HT-29 (cell line): ENCODE results near the gene PDZRN3. TPM values are rescaled to one million over a fixed set of nuclear protein-coding genes. Genes with fewer than 3 reads are reported as not detected.

ENCODE experiments used
- DNase-seq: peaks from one replicate; pipeline ENCODE4 v3.0.0-alpha.2; 2015; ENCODE audit warnings: low spot score
- total RNA-seq: library from RNA; depleted of rRNA; stranded (reverse); fragments of >200 nt; shearing (Covaris generic); gene quantifications from 2 replicates; pipeline ENCODE4 v1.2.3, GENCODE V29; 2014

PDZRN3 gene
- total RNA-seq, 1 experiment from 2014 or later, result 4.6 TPM

DNA sequence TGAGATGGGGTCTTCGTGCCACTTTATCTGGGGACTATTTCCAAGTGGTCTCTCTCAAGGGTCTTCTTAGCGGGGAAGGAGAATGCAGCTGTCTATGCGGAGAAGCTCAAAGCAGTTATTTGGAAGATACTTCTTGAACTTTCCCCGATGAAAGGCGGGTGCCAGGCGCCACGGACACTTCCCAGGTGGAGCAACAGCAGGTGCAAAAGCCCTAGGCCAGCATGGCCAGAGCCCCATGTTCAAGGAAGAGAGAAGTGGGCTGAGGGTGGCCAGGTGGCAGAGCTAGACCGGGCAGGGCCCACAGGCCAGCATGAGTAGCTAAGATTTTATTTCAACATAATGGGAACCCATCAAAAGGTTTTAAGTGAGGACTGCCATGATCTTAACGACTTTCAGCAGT lies 232.8 kb downstream of the PDZRN3 start:
- DNase-seq, result no peak

DNA sequence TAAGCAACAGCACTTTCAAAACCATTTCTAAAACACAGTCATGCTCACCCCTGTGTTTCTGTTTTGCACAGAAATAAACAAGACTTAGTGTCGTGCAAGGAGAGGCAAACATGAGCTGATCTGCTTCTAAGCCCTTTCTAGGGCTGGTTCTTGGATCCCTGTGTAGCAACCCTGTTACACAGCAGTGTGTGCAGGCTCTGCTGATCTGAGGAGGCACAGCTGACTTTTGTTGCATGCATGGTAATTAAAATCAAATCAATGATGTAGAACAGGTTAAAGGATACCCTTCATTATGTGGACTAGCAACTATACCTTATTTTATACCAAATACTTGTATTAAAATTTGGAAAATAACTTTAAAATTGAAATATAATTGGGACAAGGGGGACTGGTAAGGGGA lies 234.8 kb downstream of the PDZRN3 start:
- DNase-seq, result no peak

DNA sequence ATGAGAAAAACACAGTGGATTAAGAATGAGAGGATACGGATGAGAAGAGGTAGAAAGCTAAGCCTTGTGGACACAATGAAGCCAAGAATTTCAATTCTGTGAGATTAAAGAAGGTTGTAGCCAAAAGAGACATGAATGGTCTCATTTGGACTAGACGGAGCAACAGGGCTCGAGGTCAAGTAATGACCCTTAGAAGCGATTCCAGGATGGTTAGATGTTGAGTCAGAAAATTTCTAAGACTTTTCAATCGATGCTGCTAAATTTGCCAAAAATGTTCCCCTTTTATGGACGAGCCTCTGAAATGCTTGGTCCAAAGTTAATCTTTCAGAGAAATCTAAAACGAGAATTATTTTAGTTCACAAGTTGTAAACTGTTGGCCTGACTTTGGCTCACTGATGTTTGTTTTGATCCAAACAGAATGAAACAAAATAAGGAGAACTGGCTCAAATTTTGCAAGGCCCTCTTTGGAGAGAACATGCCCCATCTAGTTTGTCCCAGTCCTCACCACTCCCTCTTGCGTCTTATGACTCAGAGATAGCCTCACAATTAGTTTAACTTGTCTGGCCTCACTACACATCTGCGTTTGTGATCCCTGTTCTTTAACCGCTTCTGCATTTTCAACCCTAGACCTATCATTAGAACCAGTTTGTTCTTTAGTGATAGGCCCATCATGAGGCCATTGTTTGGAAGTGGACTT lies 235.5 kb downstream of the PDZRN3 start:
- DNase-seq, result no peak

DNA sequence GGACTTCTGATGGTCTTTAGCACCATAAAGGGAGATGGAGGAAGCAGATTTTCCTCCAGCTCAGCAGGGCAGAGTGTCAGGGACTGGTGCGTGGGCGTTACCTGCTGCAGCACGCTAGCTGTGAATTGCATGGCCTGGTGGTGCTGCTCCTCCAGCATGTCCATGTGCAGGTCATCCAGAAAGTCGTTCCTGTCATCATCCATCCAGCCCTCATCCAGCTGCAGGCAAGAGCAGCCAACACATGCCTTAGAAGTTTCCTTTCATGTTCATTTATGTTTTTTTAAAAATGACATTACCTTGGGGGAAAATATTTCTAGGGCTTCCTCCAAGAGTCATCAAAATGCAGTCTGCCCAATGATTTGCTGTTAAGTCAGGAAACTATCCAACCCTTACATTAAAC lies 239.2 kb downstream of the PDZRN3 start:
- DNase-seq, result no peak

DNA sequence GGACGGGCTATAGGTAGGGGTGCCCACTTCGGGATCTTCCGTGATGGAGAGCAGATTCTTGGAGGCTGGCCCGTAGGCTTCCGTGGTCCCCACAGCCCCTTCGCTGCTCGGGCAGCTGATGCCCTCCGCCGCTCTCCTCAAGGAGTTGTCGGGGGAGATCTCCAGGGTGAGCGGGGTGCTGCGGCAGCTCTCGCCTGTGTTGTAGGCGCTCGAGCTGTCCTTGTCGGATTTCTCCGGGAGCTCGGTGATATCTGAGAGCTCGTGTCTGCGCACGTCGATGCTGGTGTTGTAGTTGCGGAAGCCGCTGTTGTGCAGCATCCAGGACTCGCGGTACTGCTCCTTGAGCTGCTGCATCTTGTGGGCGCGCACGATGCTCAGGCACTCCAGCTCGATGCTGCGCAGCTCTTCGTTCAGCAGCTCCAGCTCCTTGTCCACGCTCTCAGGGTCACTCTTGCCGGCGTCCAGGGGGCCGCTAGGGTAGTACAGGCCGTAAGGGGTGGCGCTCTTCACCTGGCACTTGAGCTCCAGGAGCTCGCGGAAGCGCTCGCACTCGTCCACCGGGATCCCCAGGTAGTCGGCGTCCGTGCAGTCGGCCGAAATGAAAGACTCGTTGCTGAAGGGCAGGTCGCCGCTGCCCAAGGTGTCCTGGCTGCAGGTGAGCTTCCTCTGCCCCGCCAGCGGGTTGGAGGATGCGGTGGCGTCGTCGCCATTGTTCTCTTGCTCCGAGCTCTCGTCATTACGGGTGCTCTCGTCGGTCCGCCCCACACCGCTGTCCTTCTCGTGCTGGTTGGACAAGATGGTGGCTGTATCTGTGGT lies 240.4 kb downstream of the PDZRN3 start:
- DNase-seq, result no peak

DNA sequence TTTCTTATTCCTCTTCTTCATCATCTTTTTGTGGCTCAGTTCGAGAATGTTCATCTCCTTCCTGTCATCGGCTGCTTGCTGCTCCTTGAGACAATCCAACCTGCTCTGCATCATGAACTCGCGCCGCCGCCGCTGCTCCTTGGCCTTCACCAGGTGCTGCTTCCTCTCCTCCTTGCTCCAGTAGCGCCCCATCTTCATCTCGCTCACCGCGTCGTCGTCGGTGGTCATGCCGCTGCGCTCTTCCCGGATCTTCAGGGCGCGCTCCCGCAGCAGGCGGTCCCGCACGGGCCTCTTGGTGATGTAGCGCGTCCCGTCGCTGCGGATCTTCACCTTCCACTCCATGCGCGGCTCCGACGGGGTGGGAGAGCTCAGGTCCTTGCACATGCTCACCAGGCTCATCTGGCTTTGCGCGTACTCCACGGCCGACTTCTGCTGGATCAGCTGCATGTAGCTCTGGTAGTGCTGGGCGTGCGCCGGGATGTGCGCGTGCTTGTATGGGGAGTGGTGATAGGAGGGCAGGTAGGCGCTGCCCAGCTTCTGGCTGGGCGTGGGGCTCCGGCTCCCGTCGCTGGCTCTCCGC lies 241.2 kb downstream of the PDZRN3 start:
- no peak for DNase-seq

DNA sequence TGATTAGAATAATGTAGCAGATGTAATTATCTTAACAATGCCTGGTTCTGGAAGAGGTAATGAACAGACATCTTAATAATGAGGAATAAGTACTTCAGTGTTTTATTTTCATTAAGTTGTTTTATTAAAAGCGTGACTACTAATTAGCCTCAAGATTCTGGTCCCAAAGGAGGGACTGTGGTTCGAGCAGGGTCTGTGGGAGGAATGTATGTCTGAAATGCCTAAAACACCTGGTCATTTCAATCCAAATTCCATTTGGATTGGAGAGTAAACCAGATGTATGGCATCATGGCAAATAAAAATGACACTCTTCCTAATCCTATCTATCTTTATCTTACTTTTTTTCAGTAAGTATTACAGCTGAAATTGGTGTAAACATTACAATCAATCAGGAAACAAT lies 243.2 kb downstream of the PDZRN3 start:
- DNase-seq, result no peak

DNA sequence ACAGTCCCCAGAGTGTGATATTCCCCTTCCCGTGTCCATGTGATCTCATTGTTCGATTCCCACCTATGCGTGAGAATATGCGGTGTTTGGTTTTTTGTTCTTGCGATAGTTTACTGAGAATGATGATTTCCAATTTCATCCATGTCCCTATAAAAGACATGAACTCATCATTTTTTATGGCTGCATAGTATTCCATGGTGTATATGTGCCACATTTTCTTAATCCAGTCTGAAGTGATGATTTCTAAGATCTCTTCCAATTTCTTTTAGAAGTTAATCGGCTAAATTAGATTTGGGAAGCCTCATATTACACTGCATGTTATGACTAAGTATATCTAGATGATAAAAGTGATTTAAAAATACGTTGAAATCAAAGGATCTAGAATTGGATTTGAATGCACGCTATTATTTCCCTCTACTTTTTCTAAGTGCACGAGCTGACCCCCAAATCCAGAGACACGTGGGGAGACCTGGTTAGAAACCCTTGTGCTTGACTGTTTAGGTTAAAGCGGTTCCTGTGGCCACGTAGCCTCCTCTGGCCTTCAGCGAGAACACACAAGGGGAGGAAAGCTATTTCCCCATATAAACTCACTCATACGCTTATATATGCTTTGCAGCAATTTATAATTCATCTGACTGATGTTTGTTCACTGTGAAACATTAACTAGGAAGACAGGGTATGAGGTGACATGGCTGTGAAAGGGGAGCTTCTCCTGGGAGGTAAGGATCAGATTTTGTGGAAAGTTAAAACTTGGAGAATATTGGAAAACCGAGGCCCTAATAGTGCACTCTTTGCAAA lies 243.8 kb downstream of the PDZRN3 start:
- no peak for DNase-seq

DNA sequence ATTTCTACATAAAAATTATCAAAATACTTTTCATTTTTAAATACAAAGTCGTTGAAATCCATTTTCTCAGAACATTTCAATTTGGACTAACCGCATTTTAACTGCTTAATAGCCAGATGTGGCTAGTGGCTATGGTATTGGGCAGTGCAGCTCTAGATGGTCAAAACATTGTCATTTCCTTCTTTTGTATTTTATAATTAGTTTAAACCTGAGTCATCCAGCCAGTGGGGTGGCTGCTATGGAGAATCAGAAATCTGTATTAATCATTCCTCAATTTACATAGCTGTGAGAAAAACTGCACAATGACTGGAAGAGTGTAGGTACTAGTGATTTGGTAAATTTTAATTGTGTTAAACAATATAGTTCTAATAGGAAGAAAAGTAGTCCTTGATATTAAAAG lies 245.3 kb downstream of the PDZRN3 start:
- no peak for DNase-seq

DNA sequence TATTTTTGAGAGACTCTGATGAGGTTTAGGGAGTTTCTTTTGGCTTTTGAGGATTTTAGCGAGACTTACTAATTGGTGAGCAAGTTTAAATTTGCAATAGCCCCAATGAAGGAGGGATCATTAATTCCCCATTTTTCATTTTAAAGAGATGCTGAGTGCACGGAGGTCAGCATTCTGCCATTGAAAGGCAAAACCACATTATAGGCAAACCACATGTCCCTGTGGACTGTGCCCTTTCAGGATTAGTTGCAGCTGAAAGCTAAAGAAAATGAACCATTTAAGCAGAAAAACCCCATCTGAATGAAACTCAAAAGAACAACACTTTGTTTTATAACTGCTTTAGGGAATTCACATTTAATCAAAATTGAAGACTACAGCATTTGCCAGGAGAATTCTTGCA lies 246.5 kb downstream of the PDZRN3 start:
- no peak for DNase-seq

DNA sequence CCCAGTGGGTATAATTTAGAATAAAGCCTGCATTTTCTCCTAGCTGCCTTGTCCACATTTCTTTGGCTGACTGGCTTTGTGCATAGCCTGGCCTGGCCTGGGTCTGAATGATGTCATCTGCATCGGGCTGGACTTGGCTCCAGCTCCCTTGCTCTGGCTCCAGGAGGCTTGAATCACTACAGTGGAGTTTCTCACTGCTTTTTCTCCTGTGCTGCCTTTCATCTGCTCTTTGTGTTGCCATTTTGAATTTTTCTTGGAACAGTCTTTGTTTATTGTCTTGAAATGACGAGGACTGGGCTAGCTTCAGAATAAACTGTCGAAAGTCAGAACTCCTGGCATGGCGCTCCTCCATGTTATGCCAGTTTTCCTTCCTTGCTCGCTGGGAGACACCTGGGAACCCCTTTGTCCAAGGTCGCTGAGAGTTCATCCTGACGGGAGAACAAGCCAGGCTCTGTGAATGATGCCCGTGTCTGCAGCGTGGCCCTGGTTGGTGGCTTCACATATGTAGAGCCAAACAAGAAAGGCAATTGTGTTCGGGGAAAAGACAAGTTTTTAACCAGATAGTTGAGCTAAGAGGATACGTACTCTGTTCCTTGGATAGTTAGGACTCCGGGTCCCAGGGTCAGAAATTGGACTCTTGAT lies 258.9 kb downstream of the PDZRN3 start:
- DNase-seq, result no peak

DNA sequence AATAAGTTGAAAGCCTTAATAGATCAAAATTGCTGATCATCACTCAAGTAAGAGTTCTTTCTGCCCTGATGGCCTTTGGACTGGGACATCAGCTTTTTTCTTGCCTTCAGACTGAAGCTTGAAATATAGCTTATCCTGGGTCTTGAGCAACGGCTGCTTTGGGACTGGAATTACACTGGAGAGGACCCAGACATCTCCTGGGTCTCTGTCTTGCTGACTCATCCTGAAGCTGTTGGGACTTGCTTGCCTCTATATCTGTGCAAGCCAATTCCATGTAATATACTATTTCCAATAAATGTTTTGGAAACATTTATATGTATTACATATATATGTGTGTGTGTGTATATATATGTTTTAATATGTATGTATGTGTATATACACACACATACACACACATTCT lies 260.2 kb downstream of the PDZRN3 start:
- no peak for DNase-seq

DNA sequence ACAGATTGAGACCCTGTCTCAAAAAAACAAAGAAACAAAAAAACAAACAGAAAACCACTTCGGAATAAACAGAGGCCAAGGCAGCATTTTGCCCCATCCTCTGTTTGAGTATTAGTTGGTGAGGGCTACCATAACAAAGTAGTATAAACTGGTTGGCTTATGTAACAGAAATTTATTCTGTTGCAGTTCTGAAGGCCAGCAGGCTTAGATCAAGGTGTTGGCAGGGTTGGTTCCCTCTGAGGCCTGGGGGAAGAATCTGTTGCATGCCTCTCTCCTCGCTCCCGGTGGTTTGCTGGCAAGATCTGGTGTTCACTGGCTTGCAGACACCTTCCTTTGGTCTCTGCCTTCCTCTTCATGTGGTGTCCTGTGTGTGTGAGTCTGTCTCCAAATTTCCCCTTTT lies 261.6 kb downstream of the PDZRN3 start:
- no peak for DNase-seq

DNA sequence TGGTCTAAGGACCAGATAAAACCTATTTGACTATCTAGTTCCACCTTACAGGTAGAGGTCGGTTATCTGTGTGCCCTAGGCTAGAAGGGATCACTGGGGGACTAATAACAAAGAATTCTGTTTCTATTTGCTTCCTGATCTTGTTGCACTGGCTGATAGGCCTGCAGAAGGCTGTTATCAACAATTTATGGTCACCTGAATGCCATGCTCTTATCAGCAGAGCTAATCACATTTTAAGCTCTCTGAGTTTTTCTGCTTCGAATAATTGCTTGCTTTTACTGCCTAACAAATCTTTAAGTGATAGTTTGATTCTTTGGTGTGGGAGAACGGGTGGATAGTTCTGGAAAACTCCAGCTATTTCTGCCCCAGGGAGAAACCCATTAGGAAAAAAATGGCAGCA lies 263.1 kb downstream of the PDZRN3 start:
- no peak for DNase-seq

DNA sequence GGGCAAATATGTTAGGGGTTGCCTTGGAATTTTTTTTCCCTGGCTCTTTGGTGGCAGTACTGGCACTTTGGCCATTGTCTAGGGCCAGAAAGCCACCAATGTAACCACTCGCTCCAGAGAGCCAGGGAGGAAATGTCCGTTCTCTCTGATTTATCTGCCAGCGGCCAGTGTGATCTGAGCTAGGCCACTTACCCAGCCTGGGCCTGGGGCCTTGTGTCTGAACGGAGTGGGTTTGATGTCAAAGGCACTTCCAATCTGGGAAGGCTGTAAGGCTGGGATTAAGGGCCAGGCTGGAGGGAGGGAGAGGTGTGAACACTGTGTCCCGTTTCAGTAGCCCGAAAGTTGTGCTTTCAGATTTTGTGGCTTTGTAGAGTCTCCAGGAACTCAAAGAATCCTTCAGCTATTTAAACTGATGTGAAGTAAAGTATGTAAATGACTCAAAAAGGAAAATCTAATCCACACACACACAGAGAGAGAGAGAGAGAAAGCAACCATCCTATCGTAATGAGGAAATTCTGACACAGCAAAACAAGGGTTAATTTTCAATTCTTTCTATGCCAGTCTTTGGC lies 271.0 kb downstream of the PDZRN3 start:
- DNase-seq, result no peak

DNA sequence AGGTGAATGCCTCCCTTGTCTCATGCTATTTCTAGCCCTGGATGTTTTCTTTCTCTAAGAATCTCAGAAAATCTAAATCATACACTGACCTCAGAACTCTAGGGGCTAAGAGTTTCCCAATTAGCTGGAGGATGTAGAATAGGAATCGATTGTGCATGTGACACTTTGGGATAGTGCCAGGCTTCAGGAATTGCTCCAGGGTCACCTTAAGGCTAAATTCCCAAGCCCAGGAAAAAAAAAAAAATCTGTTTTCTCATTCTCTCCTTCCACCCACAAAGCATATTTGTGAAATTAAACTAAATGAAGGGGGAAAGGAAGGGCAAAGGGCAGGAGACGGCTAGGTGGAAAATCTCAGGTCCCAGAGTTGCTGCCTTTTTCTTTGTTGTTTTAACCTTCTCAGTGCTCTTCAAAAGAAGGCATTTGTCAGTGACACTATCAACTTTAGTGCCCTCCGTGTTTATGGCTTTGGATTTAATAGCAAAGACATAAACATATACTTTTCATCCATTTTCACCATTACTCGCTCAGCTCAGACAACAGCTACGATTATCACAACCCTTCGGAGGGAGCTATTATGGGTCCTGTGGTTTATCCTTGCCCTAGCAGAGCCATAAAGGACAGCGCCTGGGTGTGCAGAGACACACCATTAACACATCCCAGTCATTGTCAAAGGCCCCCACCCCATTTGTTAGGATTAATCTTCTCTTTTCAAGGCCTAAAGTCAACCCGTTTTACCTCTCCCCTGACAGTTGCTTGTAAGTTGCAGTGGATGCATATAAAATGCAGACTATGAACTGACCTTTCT lies 271.7 kb downstream of the PDZRN3 start:
- no peak for DNase-seq

DNA sequence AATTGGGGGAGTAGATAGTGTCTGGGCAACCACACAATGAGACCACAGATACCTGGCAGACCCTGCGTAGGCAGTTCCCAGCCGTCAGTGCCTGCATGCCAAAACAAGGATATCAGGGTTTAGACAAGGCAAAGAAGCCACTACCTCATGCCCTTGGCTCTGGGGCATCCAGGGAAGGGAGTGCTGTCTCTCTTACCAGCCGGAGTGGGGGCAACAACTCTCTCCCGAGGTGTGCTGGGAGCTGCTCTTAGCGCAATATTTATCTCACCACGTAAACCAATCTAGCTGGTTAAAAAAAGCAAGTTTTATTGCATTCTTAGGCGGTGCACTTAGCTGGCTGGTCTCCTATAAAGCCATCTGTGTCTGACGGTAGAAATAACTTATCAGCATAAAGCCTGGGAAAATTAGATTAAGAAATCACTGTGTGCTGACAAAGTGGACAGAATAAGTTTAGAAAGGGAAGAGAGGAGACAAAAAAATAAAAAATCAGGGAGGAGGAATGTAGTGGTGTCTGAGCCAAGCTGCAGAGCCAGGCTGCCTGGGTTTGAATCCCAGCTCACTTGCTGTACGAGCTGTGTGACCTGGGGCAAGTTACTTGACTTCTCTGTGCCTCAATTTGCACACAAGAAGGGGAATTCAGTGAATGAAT lies 273.2 kb downstream of the PDZRN3 start:
- DNase-seq, result no peak

DNA sequence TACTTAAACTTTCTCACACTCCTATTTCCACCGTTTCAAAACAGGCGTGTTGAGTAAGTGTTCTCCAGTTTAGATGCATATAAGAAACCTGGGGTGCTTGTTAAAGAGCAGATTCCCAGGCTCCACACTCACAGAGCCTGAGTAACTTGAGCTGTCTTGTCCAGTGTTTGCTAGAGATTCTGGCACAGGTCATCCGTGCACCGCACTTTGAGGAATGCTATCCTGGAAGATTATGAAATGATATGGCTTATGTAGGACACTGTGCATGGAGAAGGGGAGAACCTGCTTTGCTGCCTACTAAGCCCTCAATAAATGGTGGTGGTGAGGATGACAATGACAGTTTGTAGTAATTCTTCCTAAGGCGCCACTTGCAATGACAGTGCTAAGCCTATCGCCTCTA lies 273.7 kb downstream of the PDZRN3 start:
- no peak for DNase-seq

DNA sequence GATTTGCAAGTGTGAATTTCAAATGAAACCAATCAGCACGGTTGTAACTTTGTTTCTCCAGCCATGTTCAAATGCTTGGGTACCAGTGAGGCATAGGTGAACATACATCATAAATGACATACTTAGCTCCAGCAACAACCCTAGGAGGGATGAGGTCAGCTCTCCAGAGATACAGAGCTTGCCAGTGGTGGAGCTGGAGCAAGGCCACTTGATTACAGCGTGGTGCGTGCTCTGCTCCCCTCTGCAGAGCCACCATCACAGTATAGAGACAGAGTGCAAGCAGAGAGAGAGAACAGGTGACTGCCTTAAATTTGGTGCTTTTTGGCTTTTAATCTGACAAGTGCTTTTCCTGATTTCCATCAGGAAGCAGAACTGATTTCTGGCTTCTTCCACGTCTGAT lies 275.1 kb downstream of the PDZRN3 start:
- DNase-seq, result no peak

DNA sequence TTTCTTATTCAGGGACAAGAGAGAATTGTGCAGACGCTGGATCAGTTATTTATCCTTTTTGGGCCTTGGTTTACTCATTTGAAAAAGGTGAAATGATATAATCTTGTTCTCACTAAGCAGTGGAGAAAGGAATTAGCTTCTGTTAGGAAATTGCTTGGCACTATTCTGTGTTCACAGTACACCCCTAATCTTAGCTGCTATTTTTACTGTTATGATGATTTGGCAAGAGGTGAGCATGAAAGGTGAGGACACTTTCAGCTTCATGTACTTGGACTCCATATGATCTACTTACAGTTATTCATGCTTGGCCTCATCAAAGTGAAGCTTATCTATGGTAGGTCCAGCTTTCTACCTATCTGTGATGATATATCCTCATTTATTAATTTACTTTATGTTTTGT lies 282.7 kb downstream of the PDZRN3 start:
- DNase-seq, result no peak
